RCC 7860 (cell line): ENCODE measurements around the gene OGG1.
"Not testable (repeated sequence)": the region's sequence is repeated elsewhere in the genome, so short reads cannot be mapped to it uniquely, and the experiment has no call there.

Experiments used
- DNase-seq: peaks from one replicate; pipeline ENCODE4 v3.0.0-alpha.2; 2015; ENCODE audit warnings: low spot score
- FAIRE-seq: peaks from 2 replicates; lab custom pipeline; 2012; peaks lifted over from hg19 to GRCh38; lab: Jason Lieb, UNC

Gene OGG1

GRCh38 chr3:9760779-9761505 is 11.2 kb downstream of the OGG1 start:
- FAIRE-seq (no peak), DNase-seq (no peak)

- DNase-seq = no peak
- no peak for FAIRE-seq
Observed at GRCh38 chr3:9761919-9762318, 12.2 kb downstream of the OGG1 start.

- no peak for FAIRE-seq
- no peak for DNase-seq
Observed at GRCh38 chr3:9762871-9763270, 13.1 kb downstream of the OGG1 start.

DNA sequence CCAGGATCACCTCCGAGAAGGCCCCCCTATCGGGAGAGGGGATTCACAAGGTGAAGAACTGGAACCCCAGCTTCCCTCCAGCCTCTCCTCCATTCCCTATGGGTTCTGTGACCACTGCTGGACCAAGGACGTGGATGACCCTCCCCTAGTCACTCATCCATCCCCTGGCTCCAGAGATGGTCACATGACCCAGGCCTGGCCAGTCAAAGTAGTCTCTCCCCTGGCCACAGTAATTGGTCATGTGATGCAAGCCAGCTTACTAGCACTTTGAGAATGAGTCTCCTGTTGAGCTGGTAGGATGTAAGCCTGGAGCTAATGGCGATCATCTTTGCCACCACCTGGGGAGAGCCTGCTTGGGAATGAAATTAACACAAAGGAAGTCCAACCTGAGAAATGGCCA is 16.1 kb downstream of the OGG1 start:
- FAIRE-seq = no peak
- DNase-seq = no peak

DNA sequence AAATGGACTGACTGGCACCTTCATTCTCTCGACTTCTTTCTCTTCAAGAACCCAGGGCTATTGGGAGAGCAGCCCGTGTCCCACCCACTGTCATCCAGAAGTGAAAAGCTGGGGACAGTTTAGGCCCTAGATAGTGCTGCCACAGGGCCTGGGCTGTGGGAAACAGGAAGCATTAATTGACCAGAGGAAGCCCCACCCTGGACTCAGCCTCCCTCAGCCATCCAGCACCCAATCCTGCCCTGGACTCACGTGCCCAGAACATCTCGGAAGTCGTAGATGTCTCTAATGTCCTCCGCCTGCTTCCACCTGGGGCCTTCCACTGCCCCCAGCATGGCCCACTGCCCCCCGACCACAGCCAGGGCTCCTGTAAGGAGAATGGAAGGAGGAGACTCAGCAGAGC is 17.7 kb downstream of the OGG1 start:
- DNase-seq = no peak
- FAIRE-seq = no peak

DNA sequence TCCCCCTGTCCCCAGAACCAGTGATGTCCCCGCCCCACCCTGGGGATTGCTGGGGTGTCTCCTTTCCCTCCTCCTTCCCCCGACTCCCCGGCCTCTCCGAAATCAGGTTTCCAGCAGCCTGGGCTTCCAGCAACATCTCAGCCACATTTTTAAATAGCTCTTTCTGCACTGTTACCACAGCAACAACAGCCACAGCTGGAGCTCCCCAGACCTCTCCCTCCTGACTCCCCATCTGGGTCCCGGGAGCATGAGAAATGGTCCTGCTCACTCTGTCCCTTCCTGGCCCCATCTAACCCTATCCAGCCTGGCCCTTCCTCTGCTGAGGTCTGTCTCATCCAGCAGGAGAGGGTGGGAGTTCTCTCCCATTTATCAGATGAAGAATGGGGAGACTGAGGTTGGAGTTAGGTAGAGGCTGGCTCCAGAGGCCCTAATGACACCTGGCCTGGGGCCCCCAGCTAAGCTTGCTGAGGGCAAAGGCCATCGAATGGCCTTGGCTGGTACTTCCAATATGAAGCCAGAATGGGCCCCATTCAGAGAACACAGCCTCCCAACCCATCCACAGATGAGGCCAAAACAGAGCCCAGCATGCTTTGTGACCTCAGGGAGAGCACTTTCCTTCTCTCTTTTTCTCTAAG is 18.5 kb downstream of the OGG1 start:
- no peak for FAIRE-seq

DNA sequence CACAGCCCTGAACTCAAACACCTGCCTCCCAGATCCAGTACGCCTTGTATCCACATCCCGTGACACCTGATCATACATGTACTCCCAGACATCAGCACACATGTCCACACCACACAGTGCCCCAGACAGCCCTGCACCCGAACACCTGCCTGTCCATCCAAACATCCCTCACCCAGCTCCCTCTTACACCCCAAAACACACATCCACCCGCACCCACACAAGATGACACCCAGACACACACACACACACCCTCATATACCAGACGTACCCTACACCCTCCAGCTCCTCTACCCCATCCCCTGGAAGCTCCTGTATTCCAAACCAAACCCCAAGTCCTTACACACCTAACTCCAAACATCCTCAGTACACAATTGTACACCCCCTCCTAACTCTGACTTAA is 19.3 kb downstream of the OGG1 start:
- FAIRE-seq = no peak
- DNase-seq = no peak

More for the DNA sequence above, 18.5 kb downstream of the OGG1 start:
- no peak for DNase-seq

DNA sequence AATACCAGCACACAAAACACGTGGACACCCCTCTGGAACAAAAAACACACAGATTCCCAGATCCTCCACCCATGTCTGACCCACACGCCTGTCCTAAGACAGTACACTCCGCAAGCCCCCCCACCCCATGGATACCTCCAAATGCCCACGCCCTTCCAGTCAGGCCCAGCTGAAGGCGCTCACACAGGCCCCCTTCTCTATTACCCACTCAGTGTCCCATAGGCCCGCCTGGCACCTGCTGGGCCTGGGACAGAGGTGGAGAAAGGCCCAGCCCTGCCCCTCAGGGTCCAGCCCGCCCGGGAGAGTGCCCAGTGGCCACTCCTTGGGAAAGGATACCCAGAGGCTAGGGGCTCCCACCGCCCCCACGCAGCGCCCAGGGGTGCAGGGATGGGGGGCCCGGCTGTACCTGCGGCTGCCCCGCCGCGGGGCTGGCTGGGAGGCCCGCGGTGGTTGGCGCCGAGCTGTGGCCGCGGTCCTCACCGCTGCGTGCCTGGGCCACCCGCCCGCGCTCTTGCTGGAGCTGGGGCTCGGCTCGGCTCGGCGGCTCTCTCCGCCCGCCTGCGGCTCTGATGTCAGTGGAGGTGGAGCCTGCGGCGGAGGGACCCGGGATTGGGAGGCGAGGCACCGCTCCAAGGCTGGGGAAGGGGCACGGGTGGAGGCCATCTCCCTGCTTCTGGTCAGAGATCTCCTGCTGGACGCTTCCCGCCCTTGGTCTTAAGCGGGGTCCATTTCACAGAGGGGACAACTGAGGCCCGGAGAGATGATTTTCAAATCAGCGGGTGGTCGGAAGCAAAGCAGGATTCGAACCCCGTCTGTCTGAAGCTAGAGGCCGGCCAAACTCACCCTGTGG is 19.9 kb downstream of the OGG1 start, which contains the start of gene CAMK1:
Gene CAMK1, minus strand, starts transcription at position 522 of the 850 bp plus-strand sequence. CDS start 2,198 bp downstream, outside the sequence.
- FAIRE-seq (no peak), DNase-seq (peak; percentile 15)

GRCh38 chr3:9770276-9770812 is 20.6 kb downstream of the OGG1 start:
- DNase-seq (no peak), FAIRE-seq (no peak)

- DNase-seq, FAIRE-seq: not testable (repeated sequence)
Observed at GRCh38 chr3:9771007-9771406, 21.3 kb downstream of the OGG1 start.

GRCh38 chr3:9776896-9777693 is 27.3 kb downstream of the OGG1 start:
- DNase-seq = no peak
- no peak for FAIRE-seq

GRCh38 chr3:9777694-9778021 is 27.9 kb downstream of the OGG1 start:
- no peak for DNase-seq
- no peak for FAIRE-seq

DNA sequence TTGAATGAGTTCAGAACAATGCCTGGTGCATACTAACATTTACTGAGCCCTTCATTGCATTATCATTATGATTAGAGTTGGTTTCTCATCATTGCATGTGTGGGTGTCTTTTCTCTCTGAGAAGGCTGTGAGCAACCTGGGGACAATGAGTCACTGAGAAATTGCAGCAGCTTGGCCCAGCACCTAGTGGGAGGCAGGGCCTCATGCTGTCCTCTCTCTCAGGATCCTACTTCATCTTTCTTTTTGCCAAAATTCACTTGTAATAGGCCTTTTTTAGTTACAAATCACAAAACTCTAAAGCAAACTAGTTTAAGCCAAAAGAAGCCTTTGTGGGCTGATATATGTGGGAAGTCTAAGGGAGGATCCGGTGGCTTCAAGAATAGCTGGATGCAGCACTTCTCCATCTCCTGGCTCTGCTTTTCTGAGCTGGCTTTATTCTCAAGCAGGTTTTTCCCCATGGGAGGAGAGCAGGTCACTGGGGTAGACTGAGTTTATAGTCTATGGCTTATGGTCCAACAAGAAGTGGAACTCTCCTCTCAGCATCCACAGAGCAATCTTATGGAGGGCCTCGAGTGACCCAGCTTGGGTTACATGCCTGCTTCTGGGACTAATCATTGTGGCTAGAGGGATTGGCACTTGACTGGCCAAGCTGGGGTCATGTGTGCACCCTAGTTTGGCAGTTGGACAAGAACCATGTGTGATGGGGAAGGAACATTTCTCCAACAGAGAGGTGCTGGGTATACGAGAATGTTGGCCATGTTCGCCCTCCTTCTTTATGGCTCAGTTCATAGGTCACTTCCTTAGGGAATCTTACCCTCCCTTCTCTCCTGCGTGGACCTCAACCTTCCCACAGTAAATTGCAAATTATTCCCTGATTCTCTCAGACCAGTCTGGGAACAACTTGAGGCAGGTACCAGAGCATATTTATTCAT is 28.7 kb downstream of the OGG1 start:
- peak; percentile 57 for FAIRE-seq
- peak; percentile 48 for DNase-seq

- DNase-seq = no peak
- FAIRE-seq = no peak
Observed at GRCh38 chr3:9779075-9779593, 29.4 kb downstream of the OGG1 start.

DNA sequence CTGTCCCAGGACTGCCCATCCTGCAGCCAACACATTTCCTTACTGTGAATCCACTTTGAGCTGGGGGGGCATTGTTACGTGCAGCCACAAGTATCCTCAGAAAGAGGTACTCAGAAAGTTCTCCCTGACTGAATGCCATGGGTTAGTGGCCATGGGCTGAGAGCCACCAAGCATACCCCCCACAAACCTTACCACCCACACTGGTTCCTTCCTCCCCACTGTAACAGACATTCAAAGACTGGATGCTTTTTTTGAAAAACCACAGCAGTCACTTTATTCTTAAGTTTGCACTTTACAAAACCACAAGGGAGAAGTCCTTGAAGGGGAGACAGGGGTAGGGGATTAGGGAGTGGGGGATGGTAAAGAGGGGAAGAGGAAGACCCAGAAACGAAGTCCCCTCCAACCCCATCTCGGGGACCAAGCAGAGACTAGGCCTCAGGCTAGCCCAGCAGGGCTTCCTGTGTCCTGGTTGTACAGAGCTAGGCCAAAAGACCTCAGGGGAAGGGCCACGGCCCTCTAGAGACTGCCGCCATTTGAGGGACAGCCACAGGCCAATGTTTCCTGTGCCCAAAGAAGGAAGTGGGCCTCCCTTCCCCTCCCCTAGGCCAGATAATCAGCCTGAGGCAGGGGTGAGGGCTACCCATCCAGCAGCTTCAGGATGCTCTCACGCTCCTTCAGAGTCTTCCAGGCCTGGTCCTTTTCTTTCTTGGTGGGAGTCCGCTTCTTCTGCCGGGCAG is 30.1 kb downstream of the OGG1 start:
- DNase-seq (peak; percentile 28), FAIRE-seq (peak; percentile 74)

DNA sequence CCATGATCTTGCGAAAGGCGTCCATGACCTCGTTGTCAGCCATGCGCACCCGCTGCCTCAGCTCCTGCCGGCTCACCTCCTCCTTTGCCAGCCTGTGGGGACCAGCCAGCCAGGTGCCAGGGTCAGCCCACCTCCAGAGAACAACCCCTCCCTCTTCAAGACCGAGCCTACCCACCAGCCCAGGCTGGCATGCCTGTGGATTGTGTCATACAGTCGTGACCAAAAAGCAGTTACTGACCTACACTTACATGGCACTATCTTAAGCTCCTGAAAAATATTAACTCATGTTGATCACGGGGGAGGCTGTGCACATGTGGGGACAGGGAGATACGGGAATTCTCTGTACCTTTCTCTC is 30.7 kb downstream of the OGG1 start:
- FAIRE-seq (peak; percentile 88), DNase-seq (peak; percentile 90)

GRCh38 chr3:9780910-9781309 is 31.2 kb downstream of the OGG1 start:
- peak; percentile 27 for DNase-seq
- FAIRE-seq = no peak

DNA sequence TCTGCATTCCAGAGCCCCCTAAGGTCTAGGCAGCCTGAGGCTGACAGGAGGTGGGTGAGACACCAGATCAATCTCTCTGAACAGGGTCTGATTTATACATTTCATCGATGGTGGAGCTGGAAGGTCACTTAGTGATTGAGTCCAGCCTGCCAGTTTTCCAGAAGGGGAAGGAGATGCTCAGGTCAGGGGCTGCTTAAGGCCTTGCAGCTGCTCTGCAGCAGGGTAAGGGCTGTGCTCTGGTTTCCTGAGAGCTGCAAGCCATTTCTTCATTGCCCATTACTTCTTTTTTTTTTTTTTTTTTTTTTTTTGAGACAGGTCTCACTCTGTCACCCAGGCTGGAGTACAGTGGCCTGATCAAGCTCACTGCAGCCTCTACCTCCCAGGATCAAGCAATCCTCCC is 31.8 kb downstream of the OGG1 start:
- DNase-seq = no peak
- no peak for FAIRE-seq
